ENCODE results near the gene KCNA4.
"Not testable (repeated sequence)": the region's sequence is repeated elsewhere in the genome, so short reads cannot be mapped to it uniquely, and the experiment has no call there.

The KCNA4 gene

DNA sequence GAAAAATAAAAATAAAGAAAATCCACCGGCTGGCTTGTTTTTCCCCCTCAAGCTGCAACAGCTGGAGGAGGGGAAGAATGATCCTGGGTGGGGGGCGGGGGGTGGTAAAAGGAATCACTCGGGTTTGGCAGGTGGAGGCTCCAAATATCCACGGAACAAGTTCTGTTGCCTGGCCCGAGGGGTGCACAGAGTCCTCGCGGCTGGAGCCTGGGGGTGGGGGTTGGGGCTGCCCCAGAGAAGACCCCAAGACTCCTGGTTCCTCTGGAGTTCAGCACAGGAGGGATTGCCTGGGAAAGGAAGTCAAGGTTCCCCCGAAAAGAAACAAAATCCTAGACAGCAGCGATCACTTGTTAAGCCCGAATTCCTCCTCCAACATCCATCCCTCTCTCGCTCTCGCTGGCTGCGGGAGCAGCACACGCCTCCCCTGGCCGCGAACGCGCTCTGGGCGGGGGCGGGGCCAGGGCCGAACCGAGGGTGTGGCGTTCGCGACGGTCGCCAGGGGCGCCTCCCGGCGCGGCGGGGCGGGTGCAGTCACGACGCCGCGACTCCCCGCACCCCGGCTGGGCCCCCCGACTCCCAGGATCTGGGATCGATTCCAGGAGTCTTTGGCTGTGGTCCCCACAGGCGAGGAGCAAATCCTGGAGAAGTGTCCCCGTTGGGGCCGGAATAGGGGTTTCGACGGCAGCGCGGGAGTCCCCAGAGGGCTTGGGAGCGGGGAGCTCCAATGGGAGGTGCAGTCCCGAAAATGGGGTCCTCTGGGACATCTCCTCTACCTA is at the start of gene KCNA4:
TSS of gene KCNA4 (minus strand) at position 443 of the 776 bp plus-strand sequence. CDS start 4,352 bp downstream, outside the sequence.
- DNase-seq: peak; percentile 2
- H3K36me3 Mint-ChIP-seq (ENCODE audit: low read depth): no peaks in the 10 kb centered on the region

DNA sequence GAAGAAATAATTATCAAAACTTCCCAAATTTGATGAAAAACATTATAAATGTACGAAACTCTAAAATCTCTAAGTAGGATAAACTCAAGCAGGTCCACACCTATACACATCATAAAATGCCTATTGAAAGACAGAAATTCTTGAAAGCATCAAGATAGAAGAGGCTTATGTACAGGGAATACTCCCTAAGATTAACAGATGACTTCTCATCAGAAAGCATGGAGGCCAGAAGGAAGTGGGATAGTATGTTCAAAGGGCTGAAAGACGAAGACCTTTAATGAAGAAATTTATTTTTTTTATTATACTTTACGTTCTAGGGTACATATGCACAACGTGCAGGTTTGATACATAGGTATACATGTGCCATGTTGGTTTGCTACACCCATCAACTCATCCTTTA is 45.3 kb upstream of the KCNA4 start:
- no peak overlapping the region for H3K27ac Mint-ChIP-seq
- DNase-seq (no peak), ATAC-seq (no peak)
- no peaks in the 10 kb centered on the region for H3K27me3 Mint-ChIP-seq
- H3K36me3 Mint-ChIP-seq (ENCODE audit: low read depth): no peaks in the 10 kb centered on the region
- peaks cover 21% of the 10 kb centered on the region for H3K9me3 Mint-ChIP-seq
- H3K4me1 Mint-ChIP-seq: no peaks in the 10 kb centered on the region
- H3K4me3 Mint-ChIP-seq: no peak overlapping the region

More for the DNA sequence above, at the start of gene KCNA4:
- no peak within 1 kb of the TSS for H3K27ac Mint-ChIP-seq
- no peaks in the 10 kb centered on the region for H3K4me1 Mint-ChIP-seq
- H3K9me3 Mint-ChIP-seq: no peaks in the 10 kb centered on the region
- H3K4me3 Mint-ChIP-seq: no peak within 1 kb of the TSS
- ATAC-seq: no peak
- H3K27me3 Mint-ChIP-seq: peaks cover 24% of the 10 kb centered on the region

DNA sequence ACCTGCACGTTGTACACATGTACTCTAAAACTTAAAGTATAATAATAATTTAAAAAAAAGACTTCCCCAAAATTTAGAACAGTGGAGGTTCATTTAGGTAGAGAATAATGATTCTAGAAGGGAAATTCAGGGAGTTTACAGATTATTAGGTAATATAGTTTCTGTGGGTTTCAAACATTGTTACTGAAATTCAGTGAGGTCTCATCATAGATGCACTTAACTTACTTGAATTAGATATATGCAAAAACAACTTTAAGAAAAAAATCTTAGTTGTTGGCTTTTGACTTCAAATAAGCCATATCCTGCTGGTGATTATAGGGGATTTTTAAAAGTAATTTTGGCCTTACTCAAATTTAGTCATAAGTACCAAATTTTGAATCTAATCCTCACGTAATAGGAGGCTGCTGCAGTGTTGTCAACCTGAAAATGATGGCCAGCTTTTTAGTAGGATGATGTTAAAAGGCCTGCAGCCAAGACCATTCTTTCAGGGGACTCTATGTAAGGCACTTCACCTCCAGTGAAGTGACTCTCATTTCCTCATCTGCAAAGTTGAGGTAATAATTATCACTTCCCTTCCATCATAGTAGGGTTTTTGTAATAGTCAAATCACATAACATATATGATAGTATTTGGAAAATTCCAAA is 42.5 kb upstream of the KCNA4 start:
- DNase-seq (no peak), ATAC-seq (no peak)
- Mint-ChIP-seq H3K9me3 (peaks cover 14% of the 10 kb centered on the region), H3K27ac (no peak overlapping the region), H3K27me3 (no peaks in the 10 kb centered on the region), H3K4me1 (no peaks in the 10 kb centered on the region), H3K4me3 (no peak overlapping the region), H3K36me3 (ENCODE audit: low read depth) (no peaks in the 10 kb centered on the region)

DNA sequence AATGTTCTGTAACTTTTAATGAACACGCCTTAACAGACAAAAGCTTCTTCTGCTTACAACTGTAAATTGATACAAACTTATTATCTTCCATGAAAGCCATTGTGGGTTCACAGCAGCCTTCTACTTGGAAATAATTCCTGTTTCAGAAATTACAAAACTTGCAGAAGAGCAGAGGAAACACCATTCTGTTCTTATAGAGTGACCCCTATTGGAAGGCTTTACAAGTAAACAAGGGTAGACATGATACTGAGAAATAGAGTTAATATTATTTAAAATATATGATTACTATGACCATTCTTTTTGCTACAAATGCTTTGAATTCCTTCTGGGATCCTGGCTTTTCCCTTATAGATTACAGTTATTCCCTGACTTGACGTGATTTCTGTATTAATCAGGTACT is 32.4 kb upstream of the KCNA4 start:
- Mint-ChIP-seq H3K4me1 (no peaks in the 10 kb centered on the region), H3K4me3 (no peak overlapping the region), H3K9me3 (peaks cover 5% of the 10 kb centered on the region), H3K27ac (no peak overlapping the region), H3K27me3 (no peaks in the 10 kb centered on the region), H3K36me3 (ENCODE audit: low read depth) (no peaks in the 10 kb centered on the region)
- DNase-seq: no peak
- no peak for ATAC-seq

DNA sequence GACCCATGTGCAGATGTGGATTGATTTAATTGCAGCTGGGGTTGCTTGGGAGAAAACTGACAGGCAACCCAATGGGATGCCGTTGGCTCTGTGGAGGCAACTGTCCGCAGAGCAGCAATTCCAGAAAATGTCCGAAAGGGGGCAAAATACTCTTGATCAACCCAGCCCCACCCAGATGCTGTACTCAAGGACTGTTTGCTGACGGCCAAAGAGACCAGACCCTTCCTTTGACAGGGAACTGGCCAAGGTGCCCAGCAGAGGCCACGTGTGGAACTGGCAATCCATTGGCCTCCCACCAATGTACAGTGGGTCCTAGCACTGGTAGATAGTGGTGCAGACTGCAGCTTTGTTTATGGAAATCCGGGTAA is 29.7 kb upstream of the KCNA4 start:
- Mint-ChIP-seq H3K36me3 (ENCODE audit: low read depth) (no peaks in the 10 kb centered on the region), H3K4me3 (no peak overlapping the region), H3K27ac (no peak overlapping the region), H3K4me1 (no peaks in the 10 kb centered on the region), H3K9me3 (peaks cover 5% of the 10 kb centered on the region), H3K27me3 (no peaks in the 10 kb centered on the region)
- ATAC-seq (no peak), DNase-seq (no peak)

DNA sequence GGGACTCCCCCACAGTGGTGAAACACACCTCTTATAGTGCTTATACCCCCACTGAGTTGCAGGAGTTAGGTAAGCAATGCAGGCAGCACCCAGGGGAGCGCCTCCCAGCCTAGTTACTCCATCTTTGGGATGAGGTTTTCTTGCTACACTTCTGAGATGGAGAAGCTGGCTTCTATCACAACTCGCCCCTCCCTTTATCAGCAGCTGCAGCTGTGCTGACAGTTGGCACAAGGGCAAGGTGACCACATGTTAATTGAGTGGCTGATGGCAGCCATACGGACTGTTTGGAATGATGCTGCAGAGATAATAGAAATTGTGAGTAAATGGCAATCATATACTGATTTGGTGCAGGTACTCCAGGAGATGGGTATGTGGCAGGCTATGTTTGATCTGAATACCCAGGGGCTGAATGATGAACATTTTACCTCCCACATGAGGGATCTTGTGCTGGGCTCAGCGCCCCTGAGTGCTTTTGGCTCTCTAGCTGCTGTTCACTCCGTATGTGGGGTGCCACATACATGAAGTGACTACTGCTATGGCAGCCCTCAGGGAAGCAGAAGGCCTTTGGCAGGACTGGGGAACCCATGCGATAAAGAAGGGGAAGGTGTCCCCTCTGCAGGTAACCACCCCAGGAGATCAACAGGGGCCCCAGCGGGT is 29.2 kb upstream of the KCNA4 start:
- no peak overlapping the region for H3K27ac Mint-ChIP-seq
- H3K27me3 Mint-ChIP-seq: no peaks in the 10 kb centered on the region
- DNase-seq: no peak
- H3K4me3 Mint-ChIP-seq: no peak overlapping the region
- H3K9me3 Mint-ChIP-seq: peaks cover 5% of the 10 kb centered on the region
- no peaks in the 10 kb centered on the region for H3K36me3 Mint-ChIP-seq (ENCODE audit: low read depth)
- ATAC-seq: no peak
- H3K4me1 Mint-ChIP-seq: no peaks in the 10 kb centered on the region

DNA sequence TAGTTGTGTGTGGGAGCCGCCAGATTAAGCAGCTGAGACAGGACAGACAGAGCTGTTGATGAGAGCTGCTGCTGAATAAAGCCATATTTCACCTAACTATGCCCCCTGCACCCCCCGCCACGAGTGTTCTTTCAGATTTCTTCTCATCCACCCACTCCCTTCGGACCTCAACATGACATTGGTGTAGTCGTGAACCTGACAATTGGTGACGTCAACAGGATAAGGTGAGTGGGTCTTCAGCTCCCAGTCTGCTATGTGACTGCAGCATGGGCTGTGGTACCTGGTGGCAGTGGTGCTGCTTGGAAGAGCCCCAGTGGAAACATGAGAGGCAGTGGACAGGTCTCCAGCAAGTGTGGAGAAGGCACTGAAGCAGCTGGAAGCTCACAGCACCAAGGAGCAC is 28.3 kb upstream of the KCNA4 start:
- Mint-ChIP-seq H3K36me3 (ENCODE audit: low read depth) (no peaks in the 10 kb centered on the region), H3K9me3 (peaks cover 4% of the 10 kb centered on the region), H3K27me3 (no peaks in the 10 kb centered on the region), H3K4me1 (no peaks in the 10 kb centered on the region), H3K27ac (no peak overlapping the region), H3K4me3 (no peak overlapping the region)
- no peak for ATAC-seq
- no peak for DNase-seq

DNA sequence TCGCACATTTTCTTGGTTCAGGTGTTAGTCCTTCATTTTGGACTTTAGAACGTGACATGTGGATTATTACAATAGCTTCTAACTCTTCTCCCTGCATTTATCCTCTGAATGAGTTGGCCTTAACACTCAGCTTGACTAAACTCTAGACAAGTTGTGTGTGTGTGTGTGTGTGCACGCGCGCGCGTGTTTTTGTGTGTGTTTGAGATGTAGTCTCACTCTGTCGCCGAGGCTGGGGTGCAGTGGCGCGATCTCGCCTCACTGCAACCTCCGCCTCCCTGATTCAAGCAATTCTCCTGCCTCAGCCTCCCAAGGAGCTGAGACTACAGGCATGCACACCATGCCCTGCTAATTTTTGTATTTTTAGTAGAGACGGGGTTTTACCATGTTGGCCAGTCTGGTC is 24.3 kb upstream of the KCNA4 start:
- Mint-ChIP-seq H3K27ac (no peak overlapping the region), H3K27me3 (no peaks in the 10 kb centered on the region), H3K36me3 (ENCODE audit: low read depth) (no peaks in the 10 kb centered on the region), H3K9me3 (peaks cover 4% of the 10 kb centered on the region), H3K4me1 (no peaks in the 10 kb centered on the region), H3K4me3 (no peak overlapping the region)
- DNase-seq: no peak
- no peak for ATAC-seq

DNA sequence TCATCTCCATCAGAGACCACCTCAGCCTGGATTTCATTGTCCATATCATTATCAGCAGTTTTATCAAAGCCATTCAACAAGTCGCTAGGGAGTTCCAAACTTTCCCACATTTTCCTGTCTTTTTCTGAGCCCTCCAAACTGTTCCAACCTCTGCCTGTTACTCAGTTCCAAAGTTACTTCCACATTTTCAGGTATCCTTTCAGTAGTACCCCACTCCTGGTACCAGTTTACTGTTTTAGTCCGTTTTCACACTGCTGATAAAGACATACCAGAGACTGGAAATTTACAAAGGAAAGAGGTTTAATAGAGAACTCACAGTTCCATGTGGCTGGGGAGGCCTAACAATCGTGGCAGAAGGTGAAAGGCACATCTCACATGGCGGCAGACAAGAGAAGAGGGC is 17.9 kb upstream of the KCNA4 start:
- H3K27me3 Mint-ChIP-seq; H3K4me3 Mint-ChIP-seq; H3K4me1 Mint-ChIP-seq; DNase-seq; ATAC-seq; H3K27ac Mint-ChIP-seq; H3K36me3 Mint-ChIP-seq (ENCODE audit: low read depth): not testable (repeated sequence)
- peaks cover 12% of the 10 kb centered on the region for H3K9me3 Mint-ChIP-seq

DNA sequence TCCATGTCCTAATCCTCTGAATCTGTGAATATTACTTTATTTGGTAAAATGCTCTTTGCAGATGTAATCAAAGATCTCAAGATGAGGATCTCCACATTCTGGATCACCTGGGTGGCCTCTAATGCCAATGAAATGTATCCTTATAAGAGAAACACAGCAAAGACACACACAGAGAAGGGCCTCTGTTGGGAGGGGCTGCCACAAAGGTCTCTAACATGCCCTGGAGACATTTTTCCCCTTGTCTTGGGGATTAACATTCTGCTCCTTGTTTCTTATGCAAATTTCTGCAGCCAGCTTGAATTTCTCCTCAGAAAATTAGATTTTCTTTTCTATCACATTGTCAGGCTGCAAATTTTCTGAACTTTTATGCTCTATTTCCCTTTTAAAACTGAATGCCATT is 17.3 kb upstream of the KCNA4 start:
- not testable (repeated sequence) for ATAC-seq; H3K27ac Mint-ChIP-seq; H3K36me3 Mint-ChIP-seq (ENCODE audit: low read depth); H3K4me3 Mint-ChIP-seq; H3K27me3 Mint-ChIP-seq; H3K4me1 Mint-ChIP-seq; DNase-seq
- peaks cover 12% of the 10 kb centered on the region for H3K9me3 Mint-ChIP-seq

DNA sequence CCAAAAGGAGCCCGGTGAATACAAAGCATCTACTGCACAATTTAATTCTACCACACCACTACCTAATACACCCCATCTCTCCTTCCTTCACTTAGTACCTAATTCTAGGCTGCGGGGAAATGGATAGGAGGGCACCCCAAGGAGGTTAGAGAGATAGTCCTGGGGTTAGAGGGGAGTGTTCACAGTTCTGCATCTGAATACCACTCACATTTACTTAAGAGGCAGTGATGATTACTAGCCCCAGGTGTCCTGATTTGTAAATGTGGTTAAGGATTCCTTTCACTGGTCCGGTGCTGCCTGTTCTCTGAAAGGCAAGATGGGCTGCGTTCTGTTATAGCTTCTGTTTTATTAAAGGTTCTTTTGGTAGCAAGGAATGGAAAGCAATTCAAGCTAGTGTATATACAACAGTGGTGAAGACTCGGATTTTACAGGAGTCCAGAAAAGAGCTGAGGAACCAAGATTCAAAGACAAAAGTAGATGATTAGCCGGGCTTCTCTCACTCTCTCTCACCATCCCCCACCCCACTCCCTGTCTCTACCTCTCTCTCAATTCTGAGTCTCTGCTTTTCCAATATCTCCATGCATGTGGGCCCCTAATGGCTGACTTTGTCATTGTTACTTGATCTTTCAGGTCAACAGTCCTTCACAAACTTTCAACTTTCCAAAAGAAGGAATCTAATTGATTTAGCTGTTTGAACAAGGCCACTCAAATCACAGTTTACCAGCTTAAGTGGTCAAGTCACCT is 8.7 kb upstream of the KCNA4 start:
- Mint-ChIP-seq H3K27ac (no peak overlapping the region), H3K4me3 (no peak overlapping the region), H3K9me3 (peaks cover 5% of the 10 kb centered on the region), H3K27me3 (peaks cover 1% of the 10 kb centered on the region), H3K36me3 (ENCODE audit: low read depth) (no peaks in the 10 kb centered on the region), H3K4me1 (no peaks in the 10 kb centered on the region)
- DNase-seq (no peak), ATAC-seq (no peak)

DNA sequence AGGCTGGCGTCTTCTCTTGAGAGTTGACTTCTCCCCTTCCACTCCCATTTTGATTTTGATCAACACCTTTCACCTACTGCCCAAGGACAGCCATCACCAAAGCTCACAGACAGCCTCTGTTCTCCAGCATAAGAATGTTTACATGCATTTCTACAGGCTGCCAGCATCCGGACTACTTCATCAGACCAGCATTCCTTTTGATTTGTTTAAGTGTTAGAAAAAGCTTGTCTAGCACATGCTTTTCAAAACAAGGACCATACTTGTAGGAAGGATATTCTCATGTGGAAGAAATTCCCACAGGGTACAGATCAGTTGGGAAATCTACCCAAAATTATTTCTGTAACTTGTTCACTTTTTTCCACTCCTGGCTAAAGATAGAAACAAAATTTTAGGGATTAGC is 6.2 kb upstream of the KCNA4 start:
- no peak for DNase-seq
- H3K36me3 Mint-ChIP-seq (ENCODE audit: low read depth): no peaks in the 10 kb centered on the region
- ATAC-seq: no peak
- no peaks in the 10 kb centered on the region for H3K4me1 Mint-ChIP-seq
- peaks cover 5% of the 10 kb centered on the region for H3K9me3 Mint-ChIP-seq
- no peak overlapping the region for H3K4me3 Mint-ChIP-seq
- H3K27ac Mint-ChIP-seq: no peak overlapping the region
- peaks cover 15% of the 10 kb centered on the region for H3K27me3 Mint-ChIP-seq

DNA sequence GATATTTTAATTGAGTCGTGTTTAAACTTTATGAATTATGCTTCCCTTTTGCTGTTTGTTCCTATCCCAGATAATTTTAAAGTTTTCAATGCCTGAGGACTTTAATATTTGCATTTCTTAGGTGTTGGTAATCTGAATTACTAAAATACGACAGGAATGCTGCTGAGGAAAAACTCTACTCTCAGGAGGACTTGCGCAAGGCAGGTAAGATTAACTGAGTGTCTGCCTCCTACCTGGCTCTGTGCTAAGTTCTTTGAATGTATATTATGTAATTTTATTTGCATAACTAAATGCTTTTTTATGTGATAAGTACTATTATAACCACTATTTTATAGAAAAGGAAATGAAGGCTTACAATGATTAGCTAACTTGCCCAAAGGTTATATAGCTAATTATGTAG is 2.7 kb upstream of the KCNA4 start:
- Mint-ChIP-seq H3K36me3 (ENCODE audit: low read depth) (no peaks in the 10 kb centered on the region), H3K4me3 (no peak overlapping the region), H3K4me1 (no peaks in the 10 kb centered on the region), H3K27ac (no peak overlapping the region), H3K27me3 (peaks cover 24% of the 10 kb centered on the region), H3K9me3 (no peaks in the 10 kb centered on the region)
- no peak for DNase-seq
- no peak for ATAC-seq

DNA sequence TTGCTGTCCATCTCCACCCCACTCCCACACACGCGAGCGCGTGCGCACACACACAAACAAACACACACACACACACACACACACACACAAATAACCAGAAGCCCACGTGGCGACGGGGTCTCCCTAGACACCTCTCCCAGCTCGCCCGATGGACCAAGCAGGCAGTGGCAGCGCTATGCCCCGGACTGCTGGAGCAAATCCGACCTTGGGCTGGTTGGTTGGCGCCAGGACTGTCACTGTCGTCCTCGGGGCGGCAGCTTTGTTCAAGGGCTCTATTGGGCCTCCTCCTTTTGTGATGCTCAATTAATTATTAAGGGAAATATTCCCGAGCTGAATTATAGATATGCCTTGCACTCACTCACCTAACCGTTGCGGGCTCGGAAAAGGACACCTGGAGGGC is 1.7 kb upstream of the KCNA4 start:
- H3K36me3 Mint-ChIP-seq (ENCODE audit: low read depth): no peaks in the 10 kb centered on the region

More for the DNA sequence above, 1.7 kb upstream of the KCNA4 start:
- no peaks in the 10 kb centered on the region for H3K9me3 Mint-ChIP-seq
- ATAC-seq: no peak
- DNase-seq: no peak
- H3K4me1 Mint-ChIP-seq: no peaks in the 10 kb centered on the region
- no peak overlapping the region for H3K27ac Mint-ChIP-seq
- H3K4me3 Mint-ChIP-seq: no peak overlapping the region
- H3K27me3 Mint-ChIP-seq: peaks cover 24% of the 10 kb centered on the region

All from activated naive CD8-positive, alpha-beta T cell treated with anti-CD3 and anti-CD28 coated beads, Interleukin-2, amount 50 U/mL, for 24 hours (primary cell).